AG08395 (cell line): ENCODE results near the gene CLCN3.
"Not testable (repeated sequence)": the region's sequence is repeated elsewhere in the genome, so short reads cannot be mapped to it uniquely, and the experiment has no call there.

Source experiments
- DNase-seq: peaks from one replicate; pipeline ENCODE4 v3.0.0; 2012; ENCODE audit warnings: mixed read lengths, low spot score

The CLCN3 gene

DNA sequence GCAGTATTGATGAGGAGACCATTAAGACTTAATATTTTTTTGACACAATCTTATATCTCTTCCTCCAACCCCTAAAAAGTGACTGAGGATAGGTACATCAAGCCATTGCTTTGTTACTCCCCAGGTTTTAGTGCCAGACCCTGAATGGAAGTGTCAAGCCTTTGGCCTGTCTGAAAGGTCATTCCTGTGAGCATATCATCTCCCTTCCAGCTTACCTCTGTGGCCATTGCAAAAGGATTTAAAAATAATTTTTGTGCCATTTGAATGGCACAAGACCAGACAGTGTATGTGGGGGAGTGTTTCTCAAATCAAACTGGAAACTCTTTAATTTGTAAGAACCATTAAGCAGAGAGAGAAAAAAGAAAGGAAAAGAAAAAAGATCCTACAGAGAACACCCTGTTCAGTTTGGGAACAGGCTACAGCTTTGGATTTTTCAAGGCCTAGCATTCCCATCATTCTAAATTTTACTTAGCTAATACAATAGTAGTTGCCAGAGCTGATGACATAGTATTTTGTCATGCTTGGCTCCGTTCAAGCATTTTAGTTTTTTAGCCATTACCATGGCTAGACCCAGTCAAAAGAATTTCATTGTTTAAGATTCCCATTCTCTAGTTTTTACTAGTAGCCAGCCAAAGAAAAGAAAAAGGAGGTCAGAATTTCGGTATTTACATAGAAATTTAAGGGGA lies 87.7 kb downstream of the CLCN3 start:
- no peak for DNase-seq

- no peak for DNase-seq
Measured at GRCh38 chr4:169715826-169716225, 95.4 kb downstream of the CLCN3 start.

GRCh38 chr4:169716677-169717076 lies 96.3 kb downstream of the CLCN3 start:
- DNase-seq = no peak

DNA sequence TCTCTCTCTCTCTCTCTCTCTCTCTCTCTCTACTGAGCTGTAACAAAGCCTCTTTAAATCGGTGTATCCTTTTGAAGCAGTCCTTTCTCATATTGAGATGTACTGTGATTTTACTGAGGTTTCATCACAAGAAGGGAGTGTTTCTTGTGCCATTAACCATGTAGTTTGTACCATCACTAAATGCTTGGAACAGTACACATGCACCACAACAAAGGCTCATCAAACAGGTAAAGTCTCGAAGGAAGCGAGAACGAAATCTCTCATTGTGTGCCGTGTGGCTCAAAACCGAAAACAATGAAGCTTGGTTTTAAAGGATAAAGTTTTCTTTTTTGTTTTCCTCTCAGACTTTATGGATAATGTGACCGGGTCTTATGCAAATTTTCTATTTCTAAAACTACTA lies 100.2 kb downstream of the CLCN3 start:
- no peak for DNase-seq

GRCh38 chr4:169723207-169723965 lies 103.0 kb downstream of the CLCN3 start:
- DNase-seq = no peak

GRCh38 chr4:169724260-169724659 lies 103.9 kb downstream of the CLCN3 start:
- DNase-seq = peak; percentile 56

DNA sequence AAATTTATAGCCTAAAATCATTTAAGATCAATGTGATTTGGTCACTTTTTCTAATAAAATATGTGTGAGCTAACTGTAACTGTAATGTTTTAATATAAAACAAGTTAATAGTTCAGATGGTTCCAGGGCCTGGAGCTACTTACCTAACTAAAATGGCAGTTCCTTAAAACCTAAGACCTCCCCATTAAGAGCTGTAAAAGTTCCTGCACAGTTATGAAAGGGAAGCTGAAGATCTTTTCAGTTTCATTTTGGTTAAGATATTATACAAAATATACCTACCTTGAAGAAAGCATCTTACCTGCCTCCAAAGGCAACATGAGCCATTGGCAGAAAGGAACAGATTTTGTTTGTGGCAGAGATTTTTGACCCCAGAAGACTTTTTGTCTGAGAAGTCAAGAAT lies 107.2 kb downstream of the CLCN3 start:
- DNase-seq = no peak

- DNase-seq = no peak
Measured at GRCh38 chr4:169730564-169730963, 110.2 kb downstream of the CLCN3 start.

DNA sequence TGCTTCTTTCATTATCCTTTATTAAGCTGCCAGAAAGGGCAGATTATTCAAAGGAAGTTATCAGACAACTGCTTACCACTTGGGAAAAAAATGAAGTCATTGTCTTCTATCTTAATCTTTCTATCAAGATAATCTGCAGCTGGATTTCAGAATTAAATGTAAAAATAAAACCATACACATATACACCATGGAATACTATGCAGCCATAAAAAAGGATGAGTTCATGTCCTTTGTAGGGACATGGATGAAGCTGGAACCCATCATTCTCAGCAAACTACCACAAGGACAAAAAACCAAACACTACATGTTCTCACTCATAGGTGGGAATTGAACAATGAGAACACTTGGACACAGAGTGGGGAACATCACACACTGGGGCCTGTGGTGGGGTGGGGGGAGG lies 118.2 kb downstream of the CLCN3 start:
- DNase-seq = not testable (repeated sequence)

DNA sequence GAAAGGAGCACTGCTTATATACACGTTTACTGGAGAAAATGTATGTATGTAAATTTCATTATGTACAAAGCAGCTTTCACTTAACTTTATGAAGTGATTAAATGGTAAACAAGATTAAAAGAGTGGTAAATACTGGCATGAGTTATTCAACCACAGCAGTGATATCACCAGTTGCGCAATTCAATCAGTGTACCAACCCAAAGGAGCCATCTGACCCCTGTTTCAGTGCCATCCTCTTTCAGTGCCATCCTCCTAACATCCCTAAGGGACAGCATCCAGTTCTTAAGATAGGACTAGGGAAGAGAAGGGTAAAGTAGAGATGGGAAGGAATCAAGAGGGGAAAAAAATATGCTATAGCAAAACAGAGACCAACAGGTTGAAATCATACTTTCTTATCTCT lies 121.2 kb downstream of the CLCN3 start:
- no peak for DNase-seq

DNA sequence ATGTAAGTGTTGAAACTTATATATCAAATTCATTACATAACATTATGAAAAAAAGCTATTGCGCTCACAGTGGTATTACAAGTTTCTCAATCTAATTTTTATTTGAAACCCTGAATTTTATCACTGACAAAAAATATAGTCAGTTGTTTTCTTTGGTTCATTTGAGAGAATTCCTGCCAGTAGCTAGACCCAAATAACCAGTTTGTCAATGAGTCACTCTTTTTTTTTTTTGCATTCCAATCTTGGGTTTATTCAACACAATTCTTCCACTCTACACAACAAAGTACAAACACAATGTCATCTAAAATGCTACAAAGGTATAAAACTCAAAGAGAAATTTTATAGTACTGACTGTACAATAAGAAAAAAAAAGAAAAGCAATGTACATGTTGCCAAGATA lies 124.2 kb downstream of the CLCN3 start:
- peak; percentile 10 for DNase-seq

- peak; percentile 62 for DNase-seq
Measured at GRCh38 chr4:169745291-169745690, 124.9 kb downstream of the CLCN3 start.

DNA sequence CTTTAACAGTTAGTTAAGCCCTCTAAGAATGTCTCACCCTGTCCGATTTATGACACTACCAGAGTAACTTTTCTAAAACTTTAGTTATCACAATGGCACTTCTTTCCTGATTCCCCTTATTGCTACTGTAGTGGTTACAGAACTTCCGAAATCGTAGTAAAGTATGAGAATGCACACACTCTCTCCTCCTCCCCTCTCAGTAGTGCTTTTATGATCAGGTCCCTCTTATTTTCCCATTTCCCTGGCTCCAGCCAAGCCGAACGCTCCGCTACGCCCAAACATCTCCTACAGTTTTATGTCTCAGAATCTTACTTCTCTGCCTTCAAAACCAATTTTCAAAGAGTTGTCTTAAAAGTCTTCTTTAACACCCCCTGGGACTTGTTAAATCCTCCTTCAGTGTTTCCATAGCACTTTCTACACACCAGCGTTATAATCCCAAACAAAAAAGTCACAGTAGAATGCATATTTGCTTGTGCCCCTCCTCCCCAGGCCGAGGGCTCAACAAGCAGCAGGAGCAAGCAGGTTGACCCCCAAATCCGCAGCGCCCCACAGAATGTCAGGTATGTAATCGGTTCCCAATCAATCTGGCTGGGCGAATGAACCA lies 136.7 kb downstream of the CLCN3 start:
- DNase-seq = no peak

DNA sequence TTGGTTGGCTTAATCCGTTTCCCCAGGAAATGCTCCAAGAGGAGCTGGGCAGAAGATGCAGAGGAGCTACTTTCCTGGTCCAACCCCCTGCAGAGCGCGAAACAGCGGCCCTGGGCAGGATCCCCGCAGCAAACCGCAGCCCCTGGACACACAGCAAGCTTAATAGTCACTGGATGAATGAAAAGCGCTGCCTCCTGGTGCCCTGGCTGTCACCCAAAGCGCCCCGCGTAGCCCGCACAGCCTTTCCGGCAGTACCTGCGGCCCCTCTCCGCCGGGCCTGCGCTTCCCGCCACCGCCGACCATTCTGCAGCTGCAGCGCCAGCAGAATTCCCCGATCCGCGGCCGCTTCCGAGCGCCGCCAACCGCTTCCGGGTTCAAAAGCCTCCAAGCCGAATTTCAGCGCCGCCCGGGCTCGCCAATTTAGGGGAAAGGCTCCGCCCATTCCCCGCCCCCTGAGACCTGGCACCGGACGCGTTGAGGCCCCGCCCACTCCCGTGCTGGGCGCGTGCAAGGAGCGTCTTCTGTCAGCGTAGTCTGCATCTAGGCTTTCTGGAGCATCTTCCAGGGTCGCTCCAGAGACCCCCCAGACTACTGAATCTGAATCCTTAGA lies 137.3 kb downstream of the CLCN3 start, which contains the start of gene HPF1:
HPF1 (minus strand) TSS at position 370 of the 610 bp plus-strand sequence; CDS start at position 303, 67 bp downstream.
- DNase-seq = peak; percentile 95

GRCh38 chr4:169758401-169758962 lies 138.1 kb downstream of the CLCN3 start:
- DNase-seq = no peak

- DNase-seq = no peak
Measured at GRCh38 chr4:169761846-169762245, 141.5 kb downstream of the CLCN3 start.

- no peak for DNase-seq
Measured at GRCh38 chr4:169765835-169766234, 145.5 kb downstream of the CLCN3 start.

DNA sequence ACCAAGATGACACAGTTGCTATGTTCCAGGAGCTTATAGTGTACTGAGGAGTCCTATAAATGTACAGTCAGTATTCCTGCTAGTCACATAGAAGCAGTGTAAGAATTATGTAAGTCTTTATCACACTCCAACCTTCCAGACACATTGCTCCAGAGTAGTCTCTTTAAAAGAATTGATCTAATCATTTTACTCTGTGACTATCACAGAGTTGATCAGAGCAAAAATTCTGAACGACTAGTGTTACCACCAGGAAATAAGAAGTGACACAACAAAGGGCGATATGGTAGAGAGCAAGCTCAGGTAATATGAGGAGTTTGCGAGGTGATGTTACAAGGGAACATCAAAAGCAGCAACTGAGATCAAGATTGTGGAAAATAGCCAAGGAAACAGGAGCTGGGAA lies 146.4 kb downstream of the CLCN3 start:
- no peak for DNase-seq

- no peak for DNase-seq
Measured at GRCh38 chr4:169768385-169768784, 148.0 kb downstream of the CLCN3 start.

- no peak for DNase-seq
Measured at GRCh38 chr4:169770416-169770815, 150.0 kb downstream of the CLCN3 start.

- not testable (repeated sequence) for DNase-seq
Measured at GRCh38 chr4:169771556-169772080, 151.2 kb downstream of the CLCN3 start.
